HG03025 (cell line): Measurements from ENCODE around the gene ACTR10.

Experiments used
- ATAC-seq: cut with Tn5 transposase; IDR thresholded peaks from one replicate; pipeline ENCODE4 v1.9.1; 2021; ENCODE audit warnings: mild to moderate bottlenecking, moderate library complexity; ENCODE audit not compliant: unreplicated experiment, low FRiP score

Gene ACTR10

GRCh38 chr14:58278177-58278576, 78.2 kb downstream of the ACTR10 start:
- ATAC-seq = no peak

- no peak for ATAC-seq
These were observed 81.2 kb downstream of the ACTR10 start for GRCh38 chr14:58280954-58281787.

DNA sequence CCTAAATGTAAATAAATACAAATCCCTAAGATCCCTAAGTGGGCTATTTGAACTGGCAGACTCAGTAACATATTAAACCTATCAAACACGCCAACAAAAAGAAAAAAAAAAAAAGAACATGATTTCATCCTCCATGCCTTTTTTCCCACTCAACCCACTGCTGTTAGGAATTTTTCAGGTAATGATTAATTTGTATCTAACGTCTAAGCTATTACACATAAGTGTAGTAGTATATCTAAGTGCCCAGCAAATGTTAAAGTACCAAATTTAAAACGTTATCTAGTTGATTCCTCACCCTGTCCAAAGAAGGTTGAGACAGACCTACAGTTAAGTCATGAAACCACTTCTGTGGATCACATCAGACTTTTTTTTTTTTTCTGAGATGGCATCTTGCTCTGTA, 82.0 kb downstream of the ACTR10 start:
- no peak for ATAC-seq

DNA sequence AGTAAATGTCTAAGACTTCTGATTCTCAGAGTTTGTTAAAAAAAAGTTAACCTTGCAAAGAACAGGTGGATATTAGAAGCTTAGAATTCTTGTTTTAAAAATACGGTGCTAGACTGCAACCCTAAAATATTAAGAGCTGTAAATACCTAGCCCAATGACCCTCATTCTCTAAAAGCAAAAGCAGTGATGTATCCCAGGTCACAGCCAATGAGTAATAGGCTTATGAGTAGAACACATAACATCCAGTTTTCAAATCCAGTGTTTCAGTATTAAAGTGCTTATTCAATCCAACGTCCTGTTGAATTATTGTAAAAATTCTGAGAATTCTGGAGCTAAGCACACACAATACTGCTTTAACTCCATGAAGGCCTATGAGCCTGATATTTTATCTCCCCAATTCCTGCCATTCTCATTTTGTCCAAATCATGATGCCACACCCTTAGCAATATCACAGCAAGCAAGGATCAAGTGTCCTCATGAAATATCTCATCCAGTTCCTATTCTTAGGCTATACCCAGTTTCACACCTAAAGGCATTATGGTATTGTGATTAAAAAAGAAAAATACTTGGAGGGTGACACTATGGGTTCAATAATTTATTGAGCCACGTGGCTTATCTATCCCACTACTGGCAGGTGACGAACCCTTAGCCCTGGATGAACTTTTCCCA, 83.1 kb downstream of the ACTR10 start:
- ATAC-seq = no peak

GRCh38 chr14:58283730-58284129, 83.8 kb downstream of the ACTR10 start:
- no peak for ATAC-seq

DNA sequence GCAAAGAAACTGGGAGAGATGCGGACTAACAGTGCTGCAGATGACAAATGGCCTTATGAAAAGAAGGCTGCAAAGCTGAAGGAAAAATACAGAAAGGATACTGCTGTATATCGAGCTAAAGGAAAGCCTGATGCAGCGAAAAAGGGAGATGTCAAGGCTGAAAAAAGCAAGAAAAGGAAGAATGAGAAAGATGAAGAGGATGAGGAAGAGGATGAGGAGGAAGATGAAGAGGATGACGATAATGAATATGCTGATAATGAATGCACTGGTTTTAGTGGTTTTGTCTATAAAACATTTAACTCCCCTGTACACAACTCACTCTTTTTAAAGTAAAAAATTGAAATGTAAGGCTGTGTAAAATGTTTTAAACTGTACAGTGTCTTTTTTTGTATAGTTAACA, 85.2 kb downstream of the ACTR10 start:
- ATAC-seq = no peak
